Ovary (tissue), 9 donors: ENCODE results near the gene PPM1E. TPM values are rescaled to one million over a fixed set of nuclear protein-coding genes. Genes with fewer than 3 reads are reported as not detected.
"Not testable (repeated sequence)": the region's sequence is repeated elsewhere in the genome, so short reads cannot be mapped to it uniquely, and the experiment has no call there.

Experiments
- DNase-seq, 5 donors: peaks; one replicate each; pipeline ENCODE4 v3.0.0-alpha.2; 2019 to 2020
- H3K27ac ChIP-seq, 2 donors: fragments of 200-600 bp; one replicate each; pipeline versions ENCODE4 v1.5.1 to v1.8.0; 2019 to 2022
- H3K27me3 ChIP-seq: fragments of 200-600 bp; one replicate; pipeline ENCODE4 v1.8.0; 2022
- H3K36me3 ChIP-seq: fragments of 200-600 bp; sonication (generic); one replicate; pipeline ENCODE4 v1.5.1; 2019
- H3K4me1 ChIP-seq: one replicate; pipeline ENCODE4 v1.8.1; 2013; ENCODE audit warnings: mild to moderate bottlenecking, moderate library complexity; ENCODE audit not compliant: insufficient read depth
- H3K4me3 ChIP-seq: fragments of 200-600 bp; sonication (generic); one replicate; pipeline ENCODE4 v1.5.1; 2017
- H3K9me3 ChIP-seq, 2 donors: fragments of 200-600 bp in 1 of 2; sonication (generic) in 1 of 2; one replicate each; pipeline versions ENCODE4 v1.5.1 to v1.8.1; 2013 to 2019; ENCODE audit warnings: mild to moderate bottlenecking in 1 of 2, moderate library complexity in 1 of 2
- EP300 ChIP-seq: sonication (generic); formaldehyde crosslinking; IDR thresholded peaks from one replicate; pipeline ENCODE4 v1.6.1; 2017; ENCODE audit warnings: antibody characterized with exemption
- POLR2A ChIP-seq: fragments of 450-650 bp; IDR thresholded peaks from one replicate; pipeline ENCODE4 v1.6.1; 2017; ENCODE audit warnings: antibody characterized with exemption, mild to moderate bottlenecking, moderate library complexity
- WGBS, 3 donors: extraction: QIAGEN DNeasy Blood & Tissue Kit in 1 of 3; methylation state at CpG; one replicate each; pipeline versions ENCODE4 v1.1.5 to v1.1.7; 2013 to 2017; 5-methylcytosine and 5-hydroxymethylcytosine counted together
- intact Hi-C, 4 donors: fragments of 100-400 bp; cut with DNase I; formaldehyde crosslinking; loops; one replicate each; pipeline versions ENCODE4 v1.11.0 to v1.15.1; 2022 to 2023
- polyA plus RNA-seq, 2 donors: library from polyadenylated mRNA; stranded (reverse); fragments of 200-250 nt in 1 of 2; fragments of 350-450 nt in 1 of 2; fragmentation: Illumina TruSeq in 1 of 2; extraction: RNeasy Lipid Tissue Mini Kit (QIAGEN cat#74804) in 1 of 2; gene quantifications; one replicate each; pipeline ENCODE4 v1.2.3, GENCODE V29; 2013 to 2014
- total RNA-seq, 7 donors: library from RNA; depleted of rRNA in 2 of 7; stranded (reverse); fragments of >200 nt in 2 of 7; fragmentation: NEBNext Ultra II Directional in 3 of 7; extraction: Animal tissue kit (Norgen Biotek cat#: 25700) in 3 of 7; gene quantifications; one replicate each; pipeline versions ENCODE4 v1.1.0 to v1.2.4, GENCODE V29; 2016 to 2023
- TF ChIP-seq, protein P1 (sequence below), 3 donors: fragments of 450-650 bp in 2 of 3; fragments of 200-600 bp in 1 of 3; IDR thresholded peaks; one replicate each; pipeline versions ENCODE4 v1.5.1 to v1.8.0; 2016 to 2022; ENCODE audit warnings: antibody characterized with exemption in 3 of 3, mild to moderate bottlenecking in 1 of 3
- donor health status: DM: no; HTN: no; CAD: no; lungs with moderate emphysema.
- donor health status: DM: no; HTN: no; CAD: no.
- donor health status: Bipolar disorder and iron deficiency.
- donor health status: DM: yes; HTN: yes; CAD: no.
- donor health status: DM: no; HTN: no; CAD: no.
- donor health status: DM: yes; HTN: yes; CAD: no.

The PPM1E gene
- total and polyA plus RNA-seq, 9 donors = 0.17 to 3.2 (median 0.47) TPM

- intact Hi-C loops = no loop called here
- no peak overlapping the region for H3K4me3 ChIP-seq
Measured at GRCh38 chr17:58789160-58789559, 33.5 kb downstream of the PPM1E start.

GRCh38 chr17:58789831-58790230, 34.2 kb downstream of the PPM1E start:
- 83 to 96% (median 90%) methylated on average over 1 of the region's 1 CpG for WGBS, 3 donors
- H3K4me3 ChIP-seq = no peak overlapping the region
- no peak overlapping the region for H3K27ac ChIP-seq
- no peaks in the 10 kb centered on the region for H3K9me3 ChIP-seq
- H3K36me3 ChIP-seq = no peaks in the 10 kb centered on the region
- DNase-seq = no peak
- no peaks in the 10 kb centered on the region for H3K4me1 ChIP-seq
- intact Hi-C loops = no loop called here
- no peak for TF ChIP-seq EP300
- H3K27me3 ChIP-seq = no peaks in the 10 kb centered on the region

More at GRCh38 chr17:58789160-58789559, 33.5 kb downstream of the PPM1E start:
- DNase-seq = no peak
- Histone ChIP-seq H3K36me3 (no peaks in the 10 kb centered on the region), H3K4me1 (no peaks in the 10 kb centered on the region), H3K9me3 (no peaks in the 10 kb centered on the region), H3K27ac (no peak overlapping the region), H3K27me3 (no peaks in the 10 kb centered on the region)
- 84 to 91% (median 85%) methylated on average over 3 of the region's 3 CpGs for WGBS, 3 donors
- TF ChIP-seq, protein P1, sequence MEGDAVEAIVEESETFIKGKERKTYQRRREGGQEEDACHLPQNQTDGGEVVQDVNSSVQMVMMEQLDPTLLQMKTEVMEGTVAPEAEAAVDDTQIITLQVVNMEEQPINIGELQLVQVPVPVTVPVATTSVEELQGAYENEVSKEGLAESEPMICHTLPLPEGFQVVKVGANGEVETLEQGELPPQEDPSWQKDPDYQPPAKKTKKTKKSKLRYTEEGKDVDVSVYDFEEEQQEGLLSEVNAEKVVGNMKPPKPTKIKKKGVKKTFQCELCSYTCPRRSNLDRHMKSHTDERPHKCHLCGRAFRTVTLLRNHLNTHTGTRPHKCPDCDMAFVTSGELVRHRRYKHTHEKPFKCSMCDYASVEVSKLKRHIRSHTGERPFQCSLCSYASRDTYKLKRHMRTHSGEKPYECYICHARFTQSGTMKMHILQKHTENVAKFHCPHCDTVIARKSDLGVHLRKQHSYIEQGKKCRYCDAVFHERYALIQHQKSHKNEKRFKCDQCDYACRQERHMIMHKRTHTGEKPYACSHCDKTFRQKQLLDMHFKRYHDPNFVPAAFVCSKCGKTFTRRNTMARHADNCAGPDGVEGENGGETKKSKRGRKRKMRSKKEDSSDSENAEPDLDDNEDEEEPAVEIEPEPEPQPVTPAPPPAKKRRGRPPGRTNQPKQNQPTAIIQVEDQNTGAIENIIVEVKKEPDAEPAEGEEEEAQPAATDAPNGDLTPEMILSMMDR (IDR thresholded peaks at IDR 0.05) = no peak
- TF ChIP-seq EP300 (no peak), POLR2A (no peak)

- DNase-seq, H3K27ac ChIP-seq, H3K27me3 ChIP-seq, H3K9me3 ChIP-seq, H3K36me3 ChIP-seq, intact Hi-C loops, H3K4me3 ChIP-seq, H3K4me1 ChIP-seq: not testable (repeated sequence)
- WGBS, 3 donors = 86 to 91% (median 89%) methylated on average over 2 of the region's 2 CpGs
Measured at GRCh38 chr17:58794508-58794907, 38.9 kb downstream of the PPM1E start.

DNA sequence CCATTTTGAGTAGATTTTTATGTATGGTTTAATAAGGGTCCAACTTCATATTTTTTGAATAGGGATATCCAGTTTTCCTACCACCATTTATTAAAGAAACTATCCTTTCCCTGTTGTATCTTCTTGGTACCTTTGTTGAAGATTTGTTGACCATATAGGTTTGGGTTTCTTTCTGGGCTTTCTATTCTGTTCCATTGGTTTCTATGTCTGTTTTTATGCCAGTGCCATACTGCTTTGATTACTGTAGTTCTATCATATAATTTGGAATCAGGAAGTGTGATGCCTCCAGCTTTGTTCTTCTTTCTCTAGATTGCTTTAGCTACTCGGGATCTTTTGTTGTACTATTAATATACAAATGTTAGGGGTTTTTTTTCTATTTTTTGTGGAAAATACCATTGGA, 46.5 kb downstream of the PPM1E start:
- TF ChIP-seq POLR2A = no peak
- no peaks in the 10 kb centered on the region for H3K9me3 ChIP-seq
- no peaks in the 10 kb centered on the region for H3K27me3 ChIP-seq
- H3K4me3 ChIP-seq = no peak overlapping the region
- intact Hi-C loops = no loop called here
- H3K36me3 ChIP-seq = no peaks in the 10 kb centered on the region
- H3K27ac ChIP-seq = no peak overlapping the region
- DNase-seq = no peak
- H3K4me1 ChIP-seq = no peaks in the 10 kb centered on the region
- 77 to 95% (median 79%) methylated on average over 1 of the region's 1 CpG for WGBS, 3 donors

GRCh38 chr17:58806046-58806445, 50.4 kb downstream of the PPM1E start:
- H3K36me3 ChIP-seq = no peaks in the 10 kb centered on the region
- H3K4me3 ChIP-seq = no peak overlapping the region
- no peaks in the 10 kb centered on the region for H3K9me3 ChIP-seq
- TF ChIP-seq EP300 (no peak), POLR2A (no peak)
- TF ChIP-seq, protein P1 (IDR thresholded peaks at IDR 0.05) = no peak
- no peak overlapping the region for H3K27ac ChIP-seq
- no peak for DNase-seq
- H3K27me3 ChIP-seq = no peaks in the 10 kb centered on the region
- no peaks in the 10 kb centered on the region for H3K4me1 ChIP-seq
- intact Hi-C loops = no loop called here
- 63 to 73% (median 70%) methylated on average over 5 of the region's 5 CpGs for WGBS, 3 donors

DNA sequence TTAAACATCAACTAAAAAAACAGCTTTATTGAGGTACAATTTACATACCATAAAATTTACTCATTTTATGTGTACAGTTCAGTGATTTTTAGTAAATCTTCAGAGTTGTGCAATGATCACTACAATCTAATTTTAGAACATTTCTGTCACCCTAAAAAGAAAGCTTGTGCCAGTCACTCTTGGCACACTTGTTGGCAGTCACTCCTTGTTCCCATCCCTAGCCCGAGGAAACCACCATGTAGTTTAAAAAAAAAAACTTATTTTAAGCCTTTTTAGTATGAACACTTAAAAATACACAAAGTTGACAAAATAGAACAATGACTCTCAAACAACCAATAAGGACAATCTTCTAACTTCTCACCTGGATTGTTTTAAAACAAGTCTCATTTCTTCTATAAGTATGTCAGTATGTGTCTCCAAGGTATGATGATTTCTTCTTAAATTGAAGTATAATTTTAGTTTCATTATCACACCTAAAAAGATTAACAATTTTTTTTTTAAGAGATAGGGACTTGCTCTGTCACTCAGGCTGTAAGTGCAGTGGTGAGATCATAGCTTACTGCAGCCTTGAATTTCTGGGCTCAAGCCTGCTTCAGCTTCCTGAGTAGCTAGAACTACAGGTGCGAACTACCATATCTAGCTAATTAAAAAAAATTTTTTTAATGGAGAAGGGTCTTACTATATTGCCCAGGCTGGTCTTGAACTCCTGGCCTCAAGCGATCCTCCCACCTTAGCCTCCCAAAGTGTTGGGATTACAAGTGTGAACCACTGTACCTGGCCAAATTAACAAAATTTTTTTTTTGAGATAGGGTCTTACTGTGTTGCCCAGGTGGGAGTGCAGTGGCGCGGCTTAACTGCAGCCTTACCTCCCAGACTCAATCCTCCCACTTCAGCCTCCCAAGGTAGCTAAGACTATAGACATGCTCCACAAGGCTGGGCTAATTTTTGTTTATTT, 53.2 kb downstream of the PPM1E start:
- Histone ChIP-seq H3K9me3 (no peaks in the 10 kb centered on the region), H3K4me3 (no peak overlapping the region), H3K36me3 (no peaks in the 10 kb centered on the region), H3K4me1 (no peaks in the 10 kb centered on the region), H3K27me3 (no peaks in the 10 kb centered on the region), H3K27ac (no peak overlapping the region)
- intact Hi-C loops = no loop called here
- 86 to 91% (median 88%) methylated on average over 5 of the region's 5 CpGs for WGBS, 3 donors
- DNase-seq = no peak
- TF ChIP-seq, protein P1 (IDR thresholded peaks at IDR 0.05) = no peak
- TF ChIP-seq POLR2A = no peak
- no peak for TF ChIP-seq EP300
